Measurements from ENCODE around the gene UBE2N.
"Not testable (repeated sequence)": the region's sequence is repeated elsewhere in the genome, so short reads cannot be mapped to it uniquely, and the experiment has no call there.

UBE2N gene

GRCh38 chr12:93399183-93399863 is 42.4 kb downstream of the UBE2N start:
- not testable (repeated sequence) for H3K4ac ChIP-seq (ENCODE audit: low read depth, low read length); H3K27me3 ChIP-seq (ENCODE audit: insufficient read depth, low read length, poor library complexity); H3K56ac ChIP-seq (ENCODE audit: low read length); H2BK5ac ChIP-seq (ENCODE audit: low read length); H2AK5ac ChIP-seq (ENCODE audit: low read length); H2BK120ac ChIP-seq (ENCODE audit: low read depth, low read length); DNase-seq; H4K5ac ChIP-seq (ENCODE audit: low read length); H3K79me1 ChIP-seq (ENCODE audit: low read length); H3K27ac ChIP-seq (ENCODE audit: low read depth, low read length); H3K23ac ChIP-seq (ENCODE audit: low read length); H3K4me3 ChIP-seq (ENCODE audit: low read length); H3K79me2 ChIP-seq (ENCODE audit: control insufficient read depth, insufficient read depth, low read length); H4K8ac ChIP-seq (ENCODE audit: low read depth, low read length); H3K9ac ChIP-seq (ENCODE audit: low read length); H3K18ac ChIP-seq (ENCODE audit: low read length); H3K4me2 ChIP-seq (ENCODE audit: low read length); H3K4me1 ChIP-seq (ENCODE audit: control insufficient read depth, low read depth, low read length); H3K36me3 ChIP-seq (ENCODE audit: control insufficient read depth, insufficient read depth, low read length); H2BK15ac ChIP-seq (replicated peaks; ENCODE audit: low read depth)
- WGBS (ENCODE audit: extremely low coverage, insufficient coverage, low lambda C conversion rate): no CpG with 5 or more reads among the region's 5 CpGs

- Histone ChIP-seq H3K4me1 (ENCODE audit: control insufficient read depth, low read depth, low read length) (no peaks in the 10 kb centered on the region), H2BK120ac (ENCODE audit: low read depth, low read length) (no peak overlapping the region), H3K27ac (ENCODE audit: low read depth, low read length) (no peak overlapping the region), H2BK5ac (ENCODE audit: low read length) (no peak overlapping the region), H3K27me3 (ENCODE audit: insufficient read depth, low read length, poor library complexity) (no peaks in the 10 kb centered on the region), H3K36me3 (ENCODE audit: control insufficient read depth, insufficient read depth, low read length) (peaks cover 2% of the 10 kb centered on the region), H3K4me2 (ENCODE audit: low read length) (no peak overlapping the region), H2AK5ac (ENCODE audit: low read length) (no peak overlapping the region), H3K56ac (ENCODE audit: low read length) (no peak overlapping the region), H3K18ac (ENCODE audit: low read length) (no peak overlapping the region), H3K4me3 (ENCODE audit: low read length) (no peak overlapping the region), H4K8ac (ENCODE audit: low read depth, low read length) (no peak overlapping the region), H3K9ac (ENCODE audit: low read length) (no peak overlapping the region), H2BK15ac (replicated peaks; ENCODE audit: low read depth) (no peak overlapping the region), H4K5ac (ENCODE audit: low read length) (no peak overlapping the region), H3K4ac (ENCODE audit: low read depth, low read length) (no peak overlapping the region), H3K79me1 (ENCODE audit: low read length) (peaks cover 2% of the 10 kb centered on the region), H3K23ac (ENCODE audit: low read length) (no peak overlapping the region), H3K79me2 (ENCODE audit: control insufficient read depth, insufficient read depth, low read length) (peaks cover 4% of the 10 kb centered on the region)
- DNase-seq: no peak
- no CpG with 5 or more reads among the region's 12 CpGs for WGBS (ENCODE audit: extremely low coverage, insufficient coverage, low lambda C conversion rate)
Observed at GRCh38 chr12:93397412-93397811, 44.3 kb downstream of the UBE2N start.

DNA sequence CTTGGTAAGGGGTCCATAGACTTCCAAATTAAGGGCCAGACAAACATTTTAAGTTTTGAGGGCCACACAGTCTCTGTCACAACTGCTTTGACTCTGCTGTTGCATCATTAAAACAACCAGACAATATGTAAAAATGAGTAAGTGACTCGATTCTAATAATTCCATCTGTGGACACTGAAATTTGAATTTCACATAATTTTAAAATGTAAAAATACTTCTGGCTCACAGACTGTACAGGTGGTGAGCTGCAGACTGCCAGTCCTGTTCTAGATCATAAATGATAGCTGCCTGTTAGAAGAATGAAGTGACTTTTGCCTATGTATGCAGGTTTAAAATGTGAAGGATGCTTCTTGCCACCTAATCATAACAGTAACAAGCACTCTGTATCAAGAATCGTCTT is 48.3 kb downstream of the UBE2N start:
- H3K4ac ChIP-seq (ENCODE audit: low read depth, low read length): no peak overlapping the region
- no peak for DNase-seq
- H2BK15ac ChIP-seq (replicated peaks; ENCODE audit: low read depth): no peak overlapping the region
- no peak overlapping the region for H4K8ac ChIP-seq (ENCODE audit: low read depth, low read length)
- no peak overlapping the region for H3K18ac ChIP-seq (ENCODE audit: low read length)
- no peak overlapping the region for H2BK120ac ChIP-seq (ENCODE audit: low read depth, low read length)
- H2AK5ac ChIP-seq (ENCODE audit: low read length): no peak overlapping the region
- H3K36me3 ChIP-seq (ENCODE audit: control insufficient read depth, insufficient read depth, low read length): peaks cover 2% of the 10 kb centered on the region
- H3K56ac ChIP-seq (ENCODE audit: low read length): no peak overlapping the region
- peaks cover 32% of the 10 kb centered on the region for H3K79me2 ChIP-seq (ENCODE audit: control insufficient read depth, insufficient read depth, low read length)
- H3K27ac ChIP-seq (ENCODE audit: low read depth, low read length): no peak overlapping the region
- no peaks in the 10 kb centered on the region for H3K27me3 ChIP-seq (ENCODE audit: insufficient read depth, low read length, poor library complexity)
- no peaks in the 10 kb centered on the region for H3K4me1 ChIP-seq (ENCODE audit: control insufficient read depth, low read depth, low read length)
- H3K4me3 ChIP-seq (ENCODE audit: low read length): no peak overlapping the region
- H3K4me2 ChIP-seq (ENCODE audit: low read length): no peak overlapping the region
- H3K79me1 ChIP-seq (ENCODE audit: low read length): peaks cover 6% of the 10 kb centered on the region
- no peak overlapping the region for H2BK5ac ChIP-seq (ENCODE audit: low read length)
- H3K9ac ChIP-seq (ENCODE audit: low read length): no peak overlapping the region
- WGBS (ENCODE audit: extremely low coverage, insufficient coverage, low lambda C conversion rate): no CpG with 5 or more reads among the region's 2 CpGs
- no peak overlapping the region for H4K5ac ChIP-seq (ENCODE audit: low read length)
- no peak overlapping the region for H3K23ac ChIP-seq (ENCODE audit: low read length)

GRCh38 chr12:93390549-93391297 is 51.0 kb downstream of the UBE2N start:
- H3K23ac ChIP-seq (ENCODE audit: low read length): peak overlapping the region; percentile 45
- no peak overlapping the region for H3K9ac ChIP-seq (ENCODE audit: low read length)
- H2AK5ac ChIP-seq (ENCODE audit: low read length): no peak overlapping the region
- peaks cover 54% of the 10 kb centered on the region for H3K79me2 ChIP-seq (ENCODE audit: control insufficient read depth, insufficient read depth, low read length)
- H3K4me3 ChIP-seq (ENCODE audit: low read length): no peak overlapping the region
- peaks cover 10% of the 10 kb centered on the region for H3K79me1 ChIP-seq (ENCODE audit: low read length)
- no peak overlapping the region for H3K27ac ChIP-seq (ENCODE audit: low read depth, low read length)
- no CpG with 5 or more reads among the region's 5 CpGs for WGBS (ENCODE audit: extremely low coverage, insufficient coverage, low lambda C conversion rate)
- no peak overlapping the region for H2BK15ac ChIP-seq (replicated peaks; ENCODE audit: low read depth)
- H3K4ac ChIP-seq (ENCODE audit: low read depth, low read length): no peak overlapping the region
- H3K4me1 ChIP-seq (ENCODE audit: control insufficient read depth, low read depth, low read length): no peaks in the 10 kb centered on the region
- peak overlapping the region; percentile 7 for H3K56ac ChIP-seq (ENCODE audit: low read length)
- no peak overlapping the region for H3K18ac ChIP-seq (ENCODE audit: low read length)
- no peak overlapping the region for H2BK120ac ChIP-seq (ENCODE audit: low read depth, low read length)
- no peak overlapping the region for H4K5ac ChIP-seq (ENCODE audit: low read length)
- H4K8ac ChIP-seq (ENCODE audit: low read depth, low read length): no peak overlapping the region
- no peaks in the 10 kb centered on the region for H3K27me3 ChIP-seq (ENCODE audit: insufficient read depth, low read length, poor library complexity)
- no peak overlapping the region for H2BK5ac ChIP-seq (ENCODE audit: low read length)
- H3K36me3 ChIP-seq (ENCODE audit: control insufficient read depth, insufficient read depth, low read length): no peaks in the 10 kb centered on the region
- H3K4me2 ChIP-seq (ENCODE audit: low read length): no peak overlapping the region
- DNase-seq: peak; percentile 8

DNA sequence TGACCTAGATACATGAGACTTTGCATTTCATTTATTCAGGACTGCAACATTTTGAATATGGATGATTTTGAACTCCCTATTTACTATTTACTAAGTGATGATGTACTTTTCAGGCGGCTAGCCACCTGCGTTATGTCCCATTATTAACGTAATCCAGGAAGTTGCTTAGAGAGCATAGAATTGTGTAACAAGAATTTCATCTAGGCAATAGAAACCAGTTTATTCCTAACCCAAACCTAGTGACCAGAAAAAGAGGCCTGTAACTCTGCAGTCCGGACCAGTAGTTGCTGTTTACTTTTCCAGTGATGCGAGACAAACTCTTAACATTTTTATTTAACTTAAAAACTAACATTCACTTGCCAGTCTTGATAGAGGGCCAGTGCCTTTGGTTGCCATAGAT is 51.7 kb downstream of the UBE2N start:
- H3K23ac ChIP-seq (ENCODE audit: low read length): no peak overlapping the region
- WGBS (ENCODE audit: extremely low coverage, insufficient coverage, low lambda C conversion rate): no CpG with 5 or more reads among the region's 5 CpGs
- H3K4me1 ChIP-seq (ENCODE audit: control insufficient read depth, low read depth, low read length): peaks cover 2% of the 10 kb centered on the region
- no peak overlapping the region for H4K8ac ChIP-seq (ENCODE audit: low read depth, low read length)
- H3K36me3 ChIP-seq (ENCODE audit: control insufficient read depth, insufficient read depth, low read length): no peaks in the 10 kb centered on the region
- no peak overlapping the region for H3K4me3 ChIP-seq (ENCODE audit: low read length)
- H3K18ac ChIP-seq (ENCODE audit: low read length): no peak overlapping the region
- H3K56ac ChIP-seq (ENCODE audit: low read length): no peak overlapping the region
- no peak overlapping the region for H2BK5ac ChIP-seq (ENCODE audit: low read length)
- no peak overlapping the region for H2BK15ac ChIP-seq (replicated peaks; ENCODE audit: low read depth)
- peaks cover 60% of the 10 kb centered on the region for H3K79me2 ChIP-seq (ENCODE audit: control insufficient read depth, insufficient read depth, low read length)
- no peak overlapping the region for H4K5ac ChIP-seq (ENCODE audit: low read length)
- H3K4ac ChIP-seq (ENCODE audit: low read depth, low read length): no peak overlapping the region
- H3K27ac ChIP-seq (ENCODE audit: low read depth, low read length): no peak overlapping the region
- H2BK120ac ChIP-seq (ENCODE audit: low read depth, low read length): no peak overlapping the region
- H2AK5ac ChIP-seq (ENCODE audit: low read length): no peak overlapping the region
- DNase-seq: no peak
- no peak overlapping the region for H3K9ac ChIP-seq (ENCODE audit: low read length)
- H3K79me1 ChIP-seq (ENCODE audit: low read length): peaks cover 12% of the 10 kb centered on the region
- no peaks in the 10 kb centered on the region for H3K27me3 ChIP-seq (ENCODE audit: insufficient read depth, low read length, poor library complexity)
- H3K4me2 ChIP-seq (ENCODE audit: low read length): no peak overlapping the region

Data from mesendoderm (in vitro differentiated cells).